Measurements from ENCODE around the gene OR6B3. TPM values are rescaled to one million over a fixed set of nuclear protein-coding genes. Genes with fewer than 3 reads are reported as not detected.

Gene OR6B3
- total RNA-seq, 4 donors from 2014 or later = not detected

GRCh38 chr2:240030379-240031094, 22.8 kb downstream of the OR6B3 start, which contains the start of gene OR6B2:
OR6B2 (minus strand) TSS chr2:240030429; CDS start chr2:240030429, 0 bp downstream.
- WGBS = 66% methylated on average over 6 of the region's 6 CpGs

DNA sequence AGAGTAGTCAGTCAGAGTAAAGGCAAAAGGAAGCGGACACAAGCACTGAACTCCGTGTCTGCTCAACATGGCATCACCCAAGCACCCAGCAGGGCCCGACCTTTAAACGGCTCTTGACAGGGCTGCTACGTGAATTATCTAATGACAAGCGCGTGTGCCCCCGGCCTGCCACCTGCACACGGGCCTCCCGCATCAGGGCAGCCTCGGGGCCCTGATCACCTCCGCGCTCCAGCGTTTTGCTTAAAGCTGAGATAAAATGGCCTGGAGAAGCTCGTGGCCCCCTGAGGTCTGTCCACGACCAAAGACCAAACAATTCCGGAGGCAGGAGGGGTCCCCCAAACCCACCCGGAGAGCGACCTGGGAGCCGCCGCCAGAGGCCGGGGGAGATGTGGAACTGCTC, 28.6 kb downstream of the OR6B3 start:
- Histone ChIP-seq H3K36me3 (peaks cover 12 to 18% (median 16%) of the 10 kb centered on the region in 4 donors), H3K27ac (replicated peaks in 1 of 4) (peak overlapping the region; percentile 82 to 98 (median 94)), H3K27me3 (no peaks in the 10 kb centered on the region), H3K9me3 (no peaks in the 10 kb centered on the region), H3K4me3 (peak overlapping the region; percentile 76 to 95 (median 92)), H3K4me1 (peaks cover 19 to 38% (median 30%) of the 10 kb centered on the region in 4 donors)
- TF ChIP-seq EP300 (IDR thresholded peaks at IDR 0.05) (no peak), POLR2A (IDR thresholded peaks at IDR 0.05; ENCODE audit: low read depth) (no peak), CTCF (IDR thresholded peaks at IDR 0.05) (no peak), POLR2AphosphoS5 (IDR thresholded peaks at IDR 0.05) (no peak)
- DNase-seq (ENCODE audit: extremely low spot score) = no peak
- WGBS = 0% methylated on average over 10 of the region's 22 CpGs
- intact Hi-C loops (cut with DNase I) = no loop called here

More at GRCh38 chr2:240030379-240031094, 22.8 kb downstream of the OR6B3 start, which contains the start of gene OR6B2:
- H3K9me3 ChIP-seq = no peaks in the 10 kb centered on the region
- DNase-seq (ENCODE audit: extremely low spot score) = no peak
- no peaks in the 10 kb centered on the region for H3K4me1 ChIP-seq
- no peak within 1 kb of the TSS for H3K4me3 ChIP-seq
- no peak for TF ChIP-seq CTCF (IDR thresholded peaks at IDR 0.05)
- no peak for TF ChIP-seq POLR2A (IDR thresholded peaks at IDR 0.05; ENCODE audit: low read depth)
- TF ChIP-seq POLR2AphosphoS5 (IDR thresholded peaks at IDR 0.05) = no peak
- TF ChIP-seq EP300 (IDR thresholded peaks at IDR 0.05) = no peak
- no peaks in the 10 kb centered on the region for H3K36me3 ChIP-seq
- H3K27ac ChIP-seq (replicated peaks in 1 of 4) = no peak within 1 kb of the TSS
- peaks cover 0 to 29% (median 0%) of the 10 kb centered on the region in 4 donors for H3K27me3 ChIP-seq
- intact Hi-C loops (cut with DNase I) = no loop called here

- H3K27me3 ChIP-seq = no peaks in the 10 kb centered on the region
- H3K9me3 ChIP-seq = no peaks in the 10 kb centered on the region
- H3K27ac ChIP-seq (replicated peaks in 1 of 4) = no peak overlapping the region
- H3K4me1 ChIP-seq = peaks cover 19 to 38% (median 30%) of the 10 kb centered on the region in 4 donors
- H3K36me3 ChIP-seq = peaks cover 12 to 24% (median 22%) of the 10 kb centered on the region in 4 donors
- no peak for DNase-seq (ENCODE audit: extremely low spot score)
- peak overlapping the region in 2 of 4 donors; percentile 90 to 95 for H3K4me3 ChIP-seq
- WGBS = 83% methylated on average over 9 of the region's 9 CpGs
- TF ChIP-seq POLR2AphosphoS5 (IDR thresholded peaks at IDR 0.05) = no peak
- TF ChIP-seq CTCF (IDR thresholded peaks at IDR 0.05) = no peak
- no peak for TF ChIP-seq EP300 (IDR thresholded peaks at IDR 0.05)
- TF ChIP-seq POLR2A (IDR thresholded peaks at IDR 0.05; ENCODE audit: low read depth) = no peak
- intact Hi-C loops (cut with DNase I) = no loop called here
Observed at GRCh38 chr2:240023792-240024191, 29.5 kb downstream of the OR6B3 start.

- H3K9me3 ChIP-seq = no peaks in the 10 kb centered on the region
- TF ChIP-seq EP300 (IDR thresholded peaks at IDR 0.05) (no peak), POLR2AphosphoS5 (IDR thresholded peaks at IDR 0.05) (no peak), CTCF (IDR thresholded peaks at IDR 0.05) (peak; percentile 54 to 85 (median 55))
- H3K4me1 ChIP-seq = peaks cover 19 to 38% (median 30%) of the 10 kb centered on the region in 4 donors
- WGBS = 62% methylated on average over 8 of the region's 9 CpGs
- no peak overlapping the region for H3K4me3 ChIP-seq
- H3K27me3 ChIP-seq = no peaks in the 10 kb centered on the region
- no peak for DNase-seq (ENCODE audit: extremely low spot score)
- H3K36me3 ChIP-seq = peaks cover 33 to 46% (median 44%) of the 10 kb centered on the region in 4 donors
- intact Hi-C loops (cut with DNase I) = no loop called here
- H3K27ac ChIP-seq (replicated peaks in 1 of 4) = no peak overlapping the region
Observed at GRCh38 chr2:240021488-240022104, 31.7 kb downstream of the OR6B3 start.
